Hepatocyte (in vitro differentiated cells): ENCODE data around the gene COL5A1.

ENCODE experiments used
- CTCF ChIP-seq: fragments of 200-600 bp; sonication (generic); IDR thresholded peaks from 2 replicates; pipeline ENCODE4 v1.5.1; 2016; ENCODE audit warnings: antibody characterized with exemption, mild to moderate bottlenecking; ENCODE audit not compliant: poor library complexity
- EZH2phosphoT487 ChIP-seq: fragments of 200-600 bp; sonication (generic); IDR thresholded peaks from one replicate; pipeline ENCODE4 v1.6.1; 2018; ENCODE audit warnings: antibody characterized with exemption, mild to moderate bottlenecking, low read depth, moderate library complexity; ENCODE audit not compliant: unreplicated experiment, severe bottlenecking

GRCh38 chr9:134677743-134678142 is 36.1 kb downstream of the COL5A1 start:
- no peak for TF ChIP-seq CTCF
- TF ChIP-seq EZH2phosphoT487: no peak
